H9 (cell line): Measurements from ENCODE around the gene CDH13. TPM values are rescaled to one million over a fixed set of nuclear protein-coding genes. Genes with fewer than 3 reads are reported as not detected.

ENCODE experiments used
- DNase-seq: peaks from one replicate; pipeline ENCODE4 v3.0.0-alpha.2; 2017
- H2AFZ ChIP-seq: one replicate; pipeline ENCODE4 v1.6.1; 2013; ENCODE audit warnings: mild to moderate bottlenecking, low read length, control low read depth, moderate library complexity
- H2AK5ac ChIP-seq: 2 replicates; pipeline ENCODE4 v1.6.1; 2013; ENCODE audit warnings: low read length, control low read depth, mixed read lengths; ENCODE audit not compliant: insufficient read length
- H2BK120ac ChIP-seq: one replicate; pipeline ENCODE4 v1.6.1; 2013; ENCODE audit warnings: low read depth, mild to moderate bottlenecking, low read length, control low read depth, inconsistent platforms; ENCODE audit not compliant: poor library complexity, severe bottlenecking
- H2BK12ac ChIP-seq: 2 replicates; pipeline ENCODE4 v1.6.1; 2013; ENCODE audit warnings: low read length, control low read depth, mixed read lengths, low read depth; ENCODE audit not compliant: insufficient read length
- H2BK15ac ChIP-seq: 2 replicates; pipeline ENCODE4 v1.6.1; 2013; ENCODE audit warnings: low read depth, low read length, control low read depth
- H2BK20ac ChIP-seq: one replicate; pipeline ENCODE4 v1.6.1; 2013; ENCODE audit warnings: low read depth, mild to moderate bottlenecking, low read length, control low read depth, inconsistent platforms; ENCODE audit not compliant: poor library complexity, severe bottlenecking
- H2BK5ac ChIP-seq: 2 replicates; pipeline ENCODE4 v1.6.1; 2013; ENCODE audit warnings: low read length, control low read depth, mixed read lengths; ENCODE audit not compliant: insufficient read length
- H3K14ac ChIP-seq: 2 replicates; pipeline ENCODE4 v1.6.1; 2013; ENCODE audit warnings: low read length, control low read depth; ENCODE audit not compliant: insufficient read depth
- H3K18ac ChIP-seq: 2 replicates; pipeline ENCODE4 v1.6.1; 2013; ENCODE audit warnings: low read depth, mild to moderate bottlenecking, mixed read lengths, low read length, control low read depth; ENCODE audit not compliant: insufficient read length
- H3K23ac ChIP-seq: 2 replicates; pipeline ENCODE4 v1.6.1; 2013; ENCODE audit warnings: low read length, control low read depth, mixed read lengths, low read depth; ENCODE audit not compliant: insufficient read length
- H3K23me2 ChIP-seq: 2 replicates; pipeline ENCODE4 v1.6.1; 2013; ENCODE audit warnings: low read depth, mild to moderate bottlenecking, mixed read lengths, low read length, control low read depth; ENCODE audit not compliant: insufficient read length, poor library complexity, severe bottlenecking
- H3K27ac ChIP-seq: 2 replicates; pipeline ENCODE4 v1.5.1; 2013; ENCODE audit warnings: low read length, control low read depth, mixed read lengths, low read depth; ENCODE audit not compliant: insufficient read length
- H3K27me3 ChIP-seq: 2 replicates; pipeline ENCODE4 v1.6.1; 2013; ENCODE audit warnings: low read length, control low read depth, inconsistent platforms; ENCODE audit not compliant: insufficient read depth
- H3K4ac ChIP-seq: 2 replicates; pipeline ENCODE4 v1.6.1; 2013; ENCODE audit warnings: low read depth, mild to moderate bottlenecking, control low read depth, inconsistent platforms, low read length, moderate library complexity
- H3K4me1 ChIP-seq: 2 replicates; pipeline ENCODE4 v1.6.1; 2013; ENCODE audit warnings: low read length, control low read depth, inconsistent platforms; ENCODE audit not compliant: insufficient read depth
- H3K4me2 ChIP-seq: 2 replicates; pipeline ENCODE4 v1.6.1; 2013; ENCODE audit warnings: low read length, control low read depth, mixed read lengths; ENCODE audit not compliant: insufficient read length, insufficient read depth
- H3K56ac ChIP-seq: 2 replicates; pipeline ENCODE4 v1.6.1; 2013; ENCODE audit warnings: low read depth, mild to moderate bottlenecking, mixed read lengths, low read length, control low read depth; ENCODE audit not compliant: insufficient read length
- H3K79me1 ChIP-seq: 2 replicates; pipeline ENCODE4 v1.6.1; 2013; ENCODE audit warnings: low read depth, mild to moderate bottlenecking, moderate library complexity, low read length, control low read depth, inconsistent platforms; ENCODE audit not compliant: insufficient read depth, poor library complexity, severe bottlenecking
- H3K79me2 ChIP-seq: 2 replicates; pipeline ENCODE4 v1.6.1; 2013; ENCODE audit warnings: low read length, control low read depth, inconsistent platforms; ENCODE audit not compliant: insufficient read depth
- H3K9ac ChIP-seq: 2 replicates; pipeline ENCODE4 v1.6.1; 2013; ENCODE audit warnings: low read length, control low read depth, mixed read lengths; ENCODE audit not compliant: insufficient read length; ENCODE audit errors: extremely low read depth
- H3K9me3 ChIP-seq: one replicate; pipeline ENCODE4 v1.6.1; 2013; ENCODE audit warnings: low read depth, low read length, inconsistent platforms; ENCODE audit not compliant: control insufficient read depth
- H3T11ph ChIP-seq: one replicate; pipeline ENCODE4 v1.6.1; 2013; ENCODE audit warnings: mild to moderate bottlenecking, low read length, control low read depth, inconsistent platforms
- H4K20me1 ChIP-seq: one replicate; pipeline ENCODE4 v1.6.1; 2013; ENCODE audit not compliant: control insufficient read depth, insufficient read length, insufficient read depth
- H4K5ac ChIP-seq: 2 replicates; pipeline ENCODE4 v1.6.1; 2013; ENCODE audit warnings: low read depth, mild to moderate bottlenecking, mixed read lengths, low read length, control low read depth; ENCODE audit not compliant: insufficient read length
- H4K8ac ChIP-seq: replicated peaks from 2 replicates; pipeline ENCODE4 v1.6.1; 2013; ENCODE audit warnings: low read length, control low read depth, mixed read lengths, low read depth; ENCODE audit not compliant: insufficient read length
- H4K91ac ChIP-seq: 2 replicates; pipeline ENCODE4 v1.6.1; 2013; ENCODE audit warnings: low read depth, mild to moderate bottlenecking, moderate library complexity, mixed read lengths, low read length, control low read depth; ENCODE audit not compliant: insufficient read length
- H3K27ac Mint-ChIP-seq, 3 experiments: 2 replicates in 2 of 3; 3 replicates in 1 of 3; pipeline ENCODE4 v1.8.0; 2020 to 2021; ENCODE audit warnings: mixed read lengths in 3 of 3, mild to moderate bottlenecking in 1 of 3, moderate library complexity in 1 of 3
- H3K27me3 Mint-ChIP-seq: 2 replicates; pipeline ENCODE4 v1.8.0; 2021; ENCODE audit warnings: low read depth, mild to moderate bottlenecking, moderate library complexity, mixed read lengths
- H3K36me3 Mint-ChIP-seq, 3 experiments: 2 replicates in 2 of 3; 3 replicates in 1 of 3; pipeline ENCODE4 v1.8.0; 2020 to 2021; ENCODE audit warnings: low read depth in 3 of 3, mixed read lengths in 3 of 3; ENCODE audit not compliant: insufficient read depth in 1 of 3
- H3K4me1 Mint-ChIP-seq, 2 experiments: 2 replicates each; pipeline ENCODE4 v1.8.0; 2020; ENCODE audit warnings: mixed read lengths in 2 of 2
- H3K4me3 Mint-ChIP-seq, 2 experiments: 2 replicates in 1 of 2; 3 replicates in 1 of 2; pipeline ENCODE4 v1.8.0; 2020 to 2021; ENCODE audit warnings: mild to moderate bottlenecking in 2 of 2, mixed read lengths in 2 of 2, moderate library complexity in 1 of 2
- H3K9me3 Mint-ChIP-seq, 2 experiments: 2 replicates in 1 of 2; 3 replicates in 1 of 2; pipeline ENCODE4 v1.8.0; 2020; ENCODE audit warnings: mild to moderate bottlenecking in 2 of 2, mixed read lengths in 2 of 2, moderate library complexity in 1 of 2
- WGBS: extraction: QIAGEN DNeasy Blood & Tissue Kit; methylation state at CpG from one replicate; pipeline ENCODE4 v1.1.7; 2013; ENCODE audit warnings: missing lambda C conversion rate, low lambda C conversion rate, mixed read lengths; ENCODE audit not compliant: insufficient read length; ENCODE audit errors: extremely low coverage; 5-methylcytosine and 5-hydroxymethylcytosine counted together
- total RNA-seq: library from RNA; stranded (reverse); gene quantifications from 2 replicates; pipeline ENCODE4 v1.2.1, GENCODE V29; 2021
- TF ChIP-seq, protein P1 (sequence below): fragments of 200-600 bp; sonication (generic); conservative IDR thresholded peaks from 3 replicates; pipeline ENCODE4 v1.8.0; 2021; ENCODE audit warnings: antibody characterized with exemption, mild to moderate bottlenecking

CDH13 gene
- total RNA-seq, 1 experiment from 2014 or later = 1.5 TPM

DNA sequence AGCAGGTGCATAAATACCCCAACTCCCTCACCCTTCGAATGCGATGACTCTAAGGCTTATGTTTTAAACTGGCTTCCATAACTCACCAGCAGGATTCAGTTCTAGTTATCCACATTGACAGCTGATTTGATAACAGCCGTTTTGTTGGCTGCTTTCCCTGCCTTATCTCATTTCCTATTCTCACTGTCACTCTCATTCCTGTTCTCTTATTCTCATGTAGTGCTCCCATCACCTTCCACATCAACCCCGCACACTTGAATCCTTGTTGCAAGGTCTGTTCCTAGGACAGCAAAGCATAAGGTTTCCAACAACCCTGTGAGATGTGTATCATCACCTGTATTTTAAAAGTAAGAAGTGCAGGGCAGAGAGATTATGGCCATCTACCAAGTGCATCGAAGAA, 344.4 kb downstream of the CDH13 start:
- H3K27me3 Mint-ChIP-seq = no peaks in the 10 kb centered on the region
- Histone ChIP-seq H3K23ac (no peak overlapping the region), H3K79me2 (no peaks in the 10 kb centered on the region), H3K18ac (no peak overlapping the region), H3K9me3 (no peaks in the 10 kb centered on the region), H3K27me3 (no peaks in the 10 kb centered on the region), H3K14ac (no peak overlapping the region), H3K27ac (no peak overlapping the region), H3K79me1 (no peaks in the 10 kb centered on the region), H4K5ac (no peak overlapping the region), H3K23me2 (no peaks in the 10 kb centered on the region), H4K91ac (no peak overlapping the region), H4K20me1 (no peaks in the 10 kb centered on the region), H3K4ac (no peak overlapping the region), H2BK12ac (no peak overlapping the region), H3K4me1 (no peaks in the 10 kb centered on the region), H2AK5ac (no peak overlapping the region), H2BK20ac (no peak overlapping the region), H2BK120ac (no peak overlapping the region), H2BK5ac (no peak overlapping the region), H3K56ac (no peak overlapping the region), H2AFZ (no peak overlapping the region), H3K4me2 (no peak overlapping the region), H3K9ac (no peak overlapping the region), H4K8ac (no peak overlapping the region), H2BK15ac (no peak overlapping the region), H3T11ph (no peak overlapping the region)
- no peak overlapping the region for H3K4me3 Mint-ChIP-seq
- TF ChIP-seq, protein P1, sequence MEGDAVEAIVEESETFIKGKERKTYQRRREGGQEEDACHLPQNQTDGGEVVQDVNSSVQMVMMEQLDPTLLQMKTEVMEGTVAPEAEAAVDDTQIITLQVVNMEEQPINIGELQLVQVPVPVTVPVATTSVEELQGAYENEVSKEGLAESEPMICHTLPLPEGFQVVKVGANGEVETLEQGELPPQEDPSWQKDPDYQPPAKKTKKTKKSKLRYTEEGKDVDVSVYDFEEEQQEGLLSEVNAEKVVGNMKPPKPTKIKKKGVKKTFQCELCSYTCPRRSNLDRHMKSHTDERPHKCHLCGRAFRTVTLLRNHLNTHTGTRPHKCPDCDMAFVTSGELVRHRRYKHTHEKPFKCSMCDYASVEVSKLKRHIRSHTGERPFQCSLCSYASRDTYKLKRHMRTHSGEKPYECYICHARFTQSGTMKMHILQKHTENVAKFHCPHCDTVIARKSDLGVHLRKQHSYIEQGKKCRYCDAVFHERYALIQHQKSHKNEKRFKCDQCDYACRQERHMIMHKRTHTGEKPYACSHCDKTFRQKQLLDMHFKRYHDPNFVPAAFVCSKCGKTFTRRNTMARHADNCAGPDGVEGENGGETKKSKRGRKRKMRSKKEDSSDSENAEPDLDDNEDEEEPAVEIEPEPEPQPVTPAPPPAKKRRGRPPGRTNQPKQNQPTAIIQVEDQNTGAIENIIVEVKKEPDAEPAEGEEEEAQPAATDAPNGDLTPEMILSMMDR = no peak
- no peaks in the 10 kb centered on the region; a peak in 1 of 5 replicates for H3K9me3 Mint-ChIP-seq
- H3K36me3 Mint-ChIP-seq = no peaks in the 10 kb centered on the region; a peak in 2 of 7 replicates
- peaks cover 0 to 2% of the 10 kb centered on the region in 2 experiments; a peak in 2 of 4 replicates for H3K4me1 Mint-ChIP-seq
- no peak overlapping the region for H3K27ac Mint-ChIP-seq
- DNase-seq = no peak
- WGBS = no CpG with 5 or more reads among the region's 5 CpGs
